Panc1 (cell line): ENCODE data around the gene RARA. TPM values are rescaled to one million over a fixed set of nuclear protein-coding genes. Genes with fewer than 3 reads are reported as not detected.

Experiments
- ATAC-seq: fragments of 200-7000 bp; cut with Tn5 transposase; 2 replicates; pipeline ENCODE4 v1.9.1; 2020; ENCODE audit warnings: mild to moderate bottlenecking, moderate library complexity
- BruUV-seq: library from RNA; stranded (reverse); fragments of 400-500 nt; replicated peaks from 2 replicates; lab custom pipeline; 2021; lab: Mats Ljungman, UMichigan
- CTCF ChIA-PET: fragments of 300-600 bp; sonication (Branson Sonifier 250); formaldehyde crosslinking; loops from one replicate; lab custom pipeline; 2022; ENCODE audit warnings: antibody characterized with exemption; lab: Charles Lee
- POLR2A ChIA-PET: fragments of 300-600 bp; sonication (Branson Sonifier 250); formaldehyde crosslinking; loops from one replicate; lab custom pipeline; 2022; ENCODE audit warnings: antibody characterized with exemption; lab: Charles Lee
- DNase-seq: peaks from one replicate; pipeline ENCODE4 v3.0.0-alpha.2; 2010; ENCODE audit warnings: low read depth, low spot score
- H3K27ac ChIP-seq: 2 replicates; pipeline ENCODE4 v1.5.1; 2011; ENCODE audit warnings: mild to moderate bottlenecking, low read length, inconsistent platforms
- H3K27me3 ChIP-seq: fragments of 200-500 bp; sonication (Bioruptor generic); 2 replicates; pipeline ENCODE4 v1.6.0; 2014; ENCODE audit warnings: low read length, inconsistent platforms; ENCODE audit not compliant: control insufficient read depth, insufficient read depth
- H3K36me3 ChIP-seq: fragments of 200-500 bp; sonication (Bioruptor generic); 2 replicates; pipeline ENCODE4 v1.5.1; 2014; ENCODE audit warnings: inconsistent platforms, mild to moderate bottlenecking, low read length, moderate library complexity; ENCODE audit not compliant: control insufficient read depth, insufficient read depth
- H3K4me1 ChIP-seq: 2 replicates; pipeline ENCODE4 v1.5.1; 2011; ENCODE audit warnings: inconsistent platforms, mild to moderate bottlenecking, low read length, moderate library complexity; ENCODE audit not compliant: control insufficient read depth, insufficient read depth
- H3K4me3 ChIP-seq, 2 experiments: 2 replicates each; pipeline ENCODE4 v1.5.1; 2011 to 2012; ENCODE audit warnings: low read depth in 2 of 2, low read length in 2 of 2, mild to moderate bottlenecking in 2 of 2, inconsistent platforms in 1 of 2, moderate library complexity in 1 of 2
- H3K9me3 ChIP-seq: fragments of 200-500 bp; sonication (Bioruptor generic); 2 replicates; pipeline ENCODE4 v1.5.1; 2014; ENCODE audit warnings: low read depth, mild to moderate bottlenecking, inconsistent platforms, low read length, moderate library complexity; ENCODE audit not compliant: control insufficient read depth, insufficient read depth
- POLR2AphosphoS5 ChIP-seq: IDR thresholded peaks from 2 replicates; pipeline ENCODE4 v1.6.1; 2012; ENCODE audit warnings: mild to moderate bottlenecking, low read depth, low read length, moderate library complexity
- SIN3A ChIP-seq: IDR thresholded peaks from 2 replicates; pipeline ENCODE4 v1.6.1; 2012; ENCODE audit warnings: low read depth, mild to moderate bottlenecking, low read length, moderate library complexity, borderline replicate concordance; ENCODE audit not compliant: insufficient read depth
- TCF7L2 ChIP-seq: IDR thresholded peaks from 2 replicates; pipeline ENCODE4 v1.6.1; 2011; ENCODE audit warnings: mild to moderate bottlenecking, low read depth, low read length, inconsistent platforms
- in situ Hi-C: cut with HindIII; loops from 2 replicates; pipeline ENCODE4 v1.10.0; 2016; ENCODE audit warnings: low sequenced_read_pairs, low pct_unique_long_range_greater_than_20kb
- intact Hi-C: fragments of 100-400 bp; cut with micrococcal nuclease; formaldehyde crosslinking; loops from one replicate; pipeline ENCODE4 v1.10.0; 2022; ENCODE audit not compliant: unreplicated experiment
- total RNA-seq: library from RNA; stranded (reverse); gene quantifications from one replicate; pipeline ENCODE4 v1.2.1, GENCODE V29; 2021; ENCODE audit not compliant: unreplicated experiment
- TF ChIP-seq, protein P1 (sequence below), 2 experiments: IDR thresholded peaks; 2 replicates each; pipeline ENCODE4 v1.6.1; 2011 to 2012; ENCODE audit warnings: low read depth in 2 of 2, control low read depth in 1 of 2, low read length in 1 of 2, mild to moderate bottlenecking in 1 of 2, moderate library complexity in 1 of 2; ENCODE audit not compliant: insufficient read depth in 1 of 2
- TF ChIP-seq, protein P2 (sequence below): fragments of 450-650 bp; IDR thresholded peaks from 2 replicates; pipeline ENCODE4 v1.5.1; 2017; ENCODE audit warnings: mild to moderate bottlenecking

RARA gene
- total RNA-seq, 1 experiment from 2014 or later: 55.6 TPM

GRCh38 chr17:40317345-40317873 is 8.4 kb downstream of the RARA start:
- Histone ChIP-seq H3K27ac (peak overlapping the region; percentile 85), H3K27me3 (no peaks in the 10 kb centered on the region), H3K36me3 (no peaks in the 10 kb centered on the region; the same call in 1 of the 2 replicates), H3K4me3 (peak overlapping the region; percentile 72 to 87), H3K4me1 (peaks cover 77% of the 10 kb centered on the region), H3K9me3 (no peaks in the 10 kb centered on the region)
- peak; percentile 45 for ATAC-seq
- no peak for DNase-seq
- TF ChIP-seq, protein P1, sequence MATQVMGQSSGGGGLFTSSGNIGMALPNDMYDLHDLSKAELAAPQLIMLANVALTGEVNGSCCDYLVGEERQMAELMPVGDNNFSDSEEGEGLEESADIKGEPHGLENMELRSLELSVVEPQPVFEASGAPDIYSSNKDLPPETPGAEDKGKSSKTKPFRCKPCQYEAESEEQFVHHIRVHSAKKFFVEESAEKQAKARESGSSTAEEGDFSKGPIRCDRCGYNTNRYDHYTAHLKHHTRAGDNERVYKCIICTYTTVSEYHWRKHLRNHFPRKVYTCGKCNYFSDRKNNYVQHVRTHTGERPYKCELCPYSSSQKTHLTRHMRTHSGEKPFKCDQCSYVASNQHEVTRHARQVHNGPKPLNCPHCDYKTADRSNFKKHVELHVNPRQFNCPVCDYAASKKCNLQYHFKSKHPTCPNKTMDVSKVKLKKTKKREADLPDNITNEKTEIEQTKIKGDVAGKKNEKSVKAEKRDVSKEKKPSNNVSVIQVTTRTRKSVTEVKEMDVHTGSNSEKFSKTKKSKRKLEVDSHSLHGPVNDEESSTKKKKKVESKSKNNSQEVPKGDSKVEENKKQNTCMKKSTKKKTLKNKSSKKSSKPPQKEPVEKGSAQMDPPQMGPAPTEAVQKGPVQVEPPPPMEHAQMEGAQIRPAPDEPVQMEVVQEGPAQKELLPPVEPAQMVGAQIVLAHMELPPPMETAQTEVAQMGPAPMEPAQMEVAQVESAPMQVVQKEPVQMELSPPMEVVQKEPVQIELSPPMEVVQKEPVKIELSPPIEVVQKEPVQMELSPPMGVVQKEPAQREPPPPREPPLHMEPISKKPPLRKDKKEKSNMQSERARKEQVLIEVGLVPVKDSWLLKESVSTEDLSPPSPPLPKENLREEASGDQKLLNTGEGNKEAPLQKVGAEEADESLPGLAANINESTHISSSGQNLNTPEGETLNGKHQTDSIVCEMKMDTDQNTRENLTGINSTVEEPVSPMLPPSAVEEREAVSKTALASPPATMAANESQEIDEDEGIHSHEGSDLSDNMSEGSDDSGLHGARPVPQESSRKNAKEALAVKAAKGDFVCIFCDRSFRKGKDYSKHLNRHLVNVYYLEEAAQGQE (IDR thresholded peaks at IDR 0.05; ENCODE audit: insufficient read depth in 1 of 2, low read depth in 2 of 2, low read length in 1 of 2): no peak
- TF ChIP-seq TCF7L2: no peak
- 0 out of 2 replicates have a peak, but pooled peaks have one; percentile 62 for TF ChIP-seq SIN3A
- TF ChIP-seq POLR2AphosphoS5: 0 out of 2 replicates have a peak, but pooled peaks have one; percentile 15
- ChIA-PET CTCF (interaction anchor here (0.6 to 2.1 kb wide), 16 partner anchors 9 to 335 kb away, joined by 3 to 18 read pairs (median 6); partner anchors contain the start of gene RARA), POLR2A (interaction anchor here (0.6 to 0.8 kb wide), 3 partner anchors 8 to 725 kb away, joined by 3 to 11 read pairs (median 6); no protein-coding TSS in a partner anchor)
- TSS peak; percentile 94 for BruUV-seq
- intact Hi-C loops: no loop called here
- in situ Hi-C loops: no loop called here

DNA sequence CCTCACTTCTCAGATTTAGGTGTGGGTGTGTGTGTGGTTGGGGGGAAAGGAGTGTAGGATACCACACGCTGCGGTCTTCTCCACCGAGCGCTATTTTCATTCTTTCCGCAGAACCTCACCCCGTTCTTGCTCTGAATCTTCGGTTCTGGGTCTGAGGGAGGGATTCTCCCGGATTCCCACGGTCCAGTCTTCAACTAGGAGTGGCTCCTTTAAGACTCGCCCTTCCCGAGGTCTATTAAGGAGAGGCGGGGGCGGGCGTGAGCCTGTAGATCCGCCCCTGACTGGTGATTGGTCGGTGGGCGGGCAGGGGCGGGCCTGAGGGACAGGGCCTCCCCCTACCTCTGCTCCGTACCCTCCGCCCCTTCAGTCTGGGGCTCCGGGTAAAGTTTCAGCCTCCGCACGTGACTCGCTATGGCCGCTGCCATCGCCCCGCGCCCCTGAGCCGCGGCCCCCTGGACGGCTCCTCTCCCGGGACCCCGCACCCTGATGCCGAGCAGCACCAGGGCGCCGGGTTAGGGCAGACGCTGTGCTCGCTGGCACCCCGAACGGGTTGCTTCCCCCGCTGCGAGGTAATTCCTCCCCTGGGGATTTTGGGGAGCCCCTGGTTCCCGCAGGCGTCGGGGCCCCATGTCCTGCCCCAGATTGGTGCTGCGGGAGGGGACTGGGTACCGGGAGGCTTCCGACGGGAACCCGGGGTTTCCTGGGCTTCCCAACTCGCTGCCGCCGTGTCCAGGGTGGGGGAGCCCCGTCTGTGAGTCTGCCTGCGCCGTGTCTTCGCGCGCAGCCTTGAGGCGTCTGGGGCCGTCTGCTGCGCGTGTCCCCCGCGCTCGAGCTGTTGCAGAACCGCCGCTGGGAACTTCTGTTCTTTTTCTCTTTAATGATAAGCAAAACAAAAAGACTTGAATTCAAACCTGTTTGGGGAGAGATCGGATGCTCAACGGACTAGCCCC is 9.2 kb downstream of the RARA start:
- BruUV-seq: no TSS peak
- no peaks in the 10 kb centered on the region; the same call in 1 of the 2 replicates for H3K36me3 ChIP-seq

More for the DNA sequence above, 9.2 kb downstream of the RARA start:
- H3K4me3 ChIP-seq: peak overlapping the region; percentile 72 to 87
- ChIA-PET CTCF (interaction anchor here (0.6 to 2.1 kb wide), 9 partner anchors 10 to 336 kb away, joined by 3 to 18 read pairs (median 5); no protein-coding TSS in a partner anchor), POLR2A (no interaction called here)
- in situ Hi-C loops (no loop called here), intact Hi-C loops (no loop called here)
- TF ChIP-seq POLR2AphosphoS5 (peak; percentile 31), SIN3A (no peak)
- TF ChIP-seq, protein P2, sequence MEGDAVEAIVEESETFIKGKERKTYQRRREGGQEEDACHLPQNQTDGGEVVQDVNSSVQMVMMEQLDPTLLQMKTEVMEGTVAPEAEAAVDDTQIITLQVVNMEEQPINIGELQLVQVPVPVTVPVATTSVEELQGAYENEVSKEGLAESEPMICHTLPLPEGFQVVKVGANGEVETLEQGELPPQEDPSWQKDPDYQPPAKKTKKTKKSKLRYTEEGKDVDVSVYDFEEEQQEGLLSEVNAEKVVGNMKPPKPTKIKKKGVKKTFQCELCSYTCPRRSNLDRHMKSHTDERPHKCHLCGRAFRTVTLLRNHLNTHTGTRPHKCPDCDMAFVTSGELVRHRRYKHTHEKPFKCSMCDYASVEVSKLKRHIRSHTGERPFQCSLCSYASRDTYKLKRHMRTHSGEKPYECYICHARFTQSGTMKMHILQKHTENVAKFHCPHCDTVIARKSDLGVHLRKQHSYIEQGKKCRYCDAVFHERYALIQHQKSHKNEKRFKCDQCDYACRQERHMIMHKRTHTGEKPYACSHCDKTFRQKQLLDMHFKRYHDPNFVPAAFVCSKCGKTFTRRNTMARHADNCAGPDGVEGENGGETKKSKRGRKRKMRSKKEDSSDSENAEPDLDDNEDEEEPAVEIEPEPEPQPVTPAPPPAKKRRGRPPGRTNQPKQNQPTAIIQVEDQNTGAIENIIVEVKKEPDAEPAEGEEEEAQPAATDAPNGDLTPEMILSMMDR: no peak
- no peaks in the 10 kb centered on the region for H3K9me3 ChIP-seq
- H3K27ac ChIP-seq: peak overlapping the region; percentile 91
- ATAC-seq: peak; percentile 83
- no peak for DNase-seq
- no peaks in the 10 kb centered on the region for H3K27me3 ChIP-seq
- peaks cover 77% of the 10 kb centered on the region for H3K4me1 ChIP-seq
